ENCODE data around the gene UNC13D. TPM values are rescaled to one million over a fixed set of nuclear protein-coding genes. Genes with fewer than 3 reads are reported as not detected.
"Not testable (repeated sequence)": the region's sequence is repeated elsewhere in the genome, so short reads cannot be mapped to it uniquely, and the experiment has no call there.

UNC13D gene
- total RNA-seq, 1 donor from 2014 or later = 11.5 TPM

- Mint-ChIP-seq H3K27ac (ENCODE audit: unreplicated experiment) (no peak overlapping the region), H3K27me3 (ENCODE audit: unreplicated experiment) (peaks cover 4% of the 10 kb centered on the region), H3K36me3 (ENCODE audit: low read depth, unreplicated experiment) (peaks cover 12% of the 10 kb centered on the region), H3K4me3 (ENCODE audit: unreplicated experiment) (peak overlapping the region; percentile 62), H3K9me3 (ENCODE audit: unreplicated experiment) (no peaks in the 10 kb centered on the region), H3K4me1 (ENCODE audit: unreplicated experiment) (peaks cover 30% of the 10 kb centered on the region)
- DNase-seq (ENCODE audit: low spot score) = no peak
- TF ChIP-seq CTCF (IDR thresholded peaks at IDR 0.05; ENCODE audit: unreplicated experiment) = no peak
Observed at GRCh38 chr17:75853433-75853832, 9.2 kb upstream of the UNC13D start.

GRCh38 chr17:75851693-75851991 lies 7.4 kb upstream of the UNC13D start:
- H3K4me3 Mint-ChIP-seq (ENCODE audit: unreplicated experiment); H3K27me3 Mint-ChIP-seq (ENCODE audit: unreplicated experiment); DNase-seq (ENCODE audit: low spot score); H3K9me3 Mint-ChIP-seq (ENCODE audit: unreplicated experiment); H3K27ac Mint-ChIP-seq (ENCODE audit: unreplicated experiment): not testable (repeated sequence)
- H3K36me3 Mint-ChIP-seq (ENCODE audit: low read depth, unreplicated experiment) = peaks cover 20% of the 10 kb centered on the region
- H3K4me1 Mint-ChIP-seq (ENCODE audit: unreplicated experiment) = peaks cover 31% of the 10 kb centered on the region

- no peak overlapping the region for H3K27ac Mint-ChIP-seq (ENCODE audit: unreplicated experiment)
- peaks cover 20% of the 10 kb centered on the region for H3K36me3 Mint-ChIP-seq (ENCODE audit: low read depth, unreplicated experiment)
- peaks cover 6% of the 10 kb centered on the region for H3K27me3 Mint-ChIP-seq (ENCODE audit: unreplicated experiment)
- DNase-seq (ENCODE audit: low spot score) = no peak
- no peaks in the 10 kb centered on the region for H3K9me3 Mint-ChIP-seq (ENCODE audit: unreplicated experiment)
- no peak for TF ChIP-seq CTCF (IDR thresholded peaks at IDR 0.05; ENCODE audit: unreplicated experiment)
- H3K4me1 Mint-ChIP-seq (ENCODE audit: unreplicated experiment) = peaks cover 31% of the 10 kb centered on the region
- no peak overlapping the region for H3K4me3 Mint-ChIP-seq (ENCODE audit: unreplicated experiment)
Observed at GRCh38 chr17:75850928-75851692, 6.9 kb upstream of the UNC13D start.

- no peaks in the 10 kb centered on the region for H3K9me3 Mint-ChIP-seq (ENCODE audit: unreplicated experiment)
- H3K4me3 Mint-ChIP-seq (ENCODE audit: unreplicated experiment) = peak overlapping the region; percentile 67
- DNase-seq (ENCODE audit: low spot score) = no peak
- peaks cover 6% of the 10 kb centered on the region for H3K27me3 Mint-ChIP-seq (ENCODE audit: unreplicated experiment)
- no peak for TF ChIP-seq CTCF (IDR thresholded peaks at IDR 0.05; ENCODE audit: unreplicated experiment)
- H3K36me3 Mint-ChIP-seq (ENCODE audit: low read depth, unreplicated experiment) = peaks cover 20% of the 10 kb centered on the region
- peak overlapping the region; percentile 94 for H3K27ac Mint-ChIP-seq (ENCODE audit: unreplicated experiment)
- peaks cover 42% of the 10 kb centered on the region for H3K4me1 Mint-ChIP-seq (ENCODE audit: unreplicated experiment)
Observed at GRCh38 chr17:75849724-75850123, 5.5 kb upstream of the UNC13D start.

- Mint-ChIP-seq H3K27me3 (ENCODE audit: unreplicated experiment) (peaks cover 6% of the 10 kb centered on the region), H3K4me3 (ENCODE audit: unreplicated experiment) (peak overlapping the region; percentile 67), H3K27ac (ENCODE audit: unreplicated experiment) (peak overlapping the region; percentile 94), H3K9me3 (ENCODE audit: unreplicated experiment) (no peaks in the 10 kb centered on the region), H3K36me3 (ENCODE audit: low read depth, unreplicated experiment) (peaks cover 20% of the 10 kb centered on the region), H3K4me1 (ENCODE audit: unreplicated experiment) (peaks cover 41% of the 10 kb centered on the region)
- no peak for DNase-seq (ENCODE audit: low spot score)
- TF ChIP-seq CTCF (IDR thresholded peaks at IDR 0.05; ENCODE audit: unreplicated experiment) = no peak
Observed at GRCh38 chr17:75849279-75849646, 5.1 kb upstream of the UNC13D start.

Data from endothelial cell (in vitro differentiated cells).